Chondrocyte (in vitro differentiated cells): ENCODE results near the gene ABI2. TPM values are rescaled to one million over a fixed set of nuclear protein-coding genes. Genes with fewer than 3 reads are reported as not detected.
A peak's percentile ranks its signal among the peaks of the same experiment; 100 is the strongest.

Experiments used
- DNase-seq: peaks from one replicate; pipeline ENCODE4 v3.0.0; 2021; ENCODE audit warnings: mixed read lengths, low spot score
- H3K27ac Mint-ChIP-seq: one replicate; pipeline ENCODE4 v1.8.0; 2021; ENCODE audit warnings: mild to moderate bottlenecking, moderate library complexity, mixed read lengths; ENCODE audit not compliant: unreplicated experiment
- H3K27me3 Mint-ChIP-seq: 2 replicates; pipeline ENCODE4 v1.8.0; 2021; ENCODE audit warnings: low read depth, mixed read lengths
- H3K36me3 Mint-ChIP-seq: 2 replicates; pipeline ENCODE4 v1.8.0; 2021; ENCODE audit warnings: low read depth, mixed read lengths
- H3K4me1 Mint-ChIP-seq: 2 replicates; pipeline ENCODE4 v1.8.0; 2021; ENCODE audit warnings: low read depth, mild to moderate bottlenecking, mixed read lengths
- H3K4me3 Mint-ChIP-seq: one replicate; pipeline ENCODE4 v1.8.0; 2021; ENCODE audit warnings: mild to moderate bottlenecking, moderate library complexity, mixed read lengths; ENCODE audit not compliant: unreplicated experiment
- H3K9me3 Mint-ChIP-seq: 2 replicates; pipeline ENCODE4 v1.8.0; 2021; ENCODE audit warnings: low read depth, mixed read lengths
- CTCF ChIP-seq: fragments of 200-600 bp; sonication (generic); IDR thresholded peaks from 2 replicates; pipeline ENCODE4 v1.5.0; 2021; ENCODE audit warnings: antibody characterized with exemption, mild to moderate bottlenecking, moderate library complexity
- total RNA-seq: library from RNA; stranded (reverse); gene quantifications from 3 replicates; pipeline ENCODE4 v1.2.1, GENCODE V29; 2021

Gene ABI2
- total RNA-seq, 1 donor from 2014 or later = 48.1 TPM

GRCh38 chr2:203455209-203455608 lies 127.0 kb downstream of the ABI2 start:
- Mint-ChIP-seq H3K4me3 (no peak overlapping the region), H3K27ac (no peak overlapping the region), H3K9me3 (no peaks in the 10 kb centered on the region), H3K4me1 (peaks cover 39% of the 10 kb centered on the region), H3K36me3 (peaks cover 14% of the 10 kb centered on the region), H3K27me3 (no peaks in the 10 kb centered on the region)
- TF ChIP-seq CTCF = no peak
- no peak for DNase-seq

GRCh38 chr2:203461746-203462145 lies 133.6 kb downstream of the ABI2 start:
- no peak for DNase-seq
- no peak overlapping the region for H3K4me3 Mint-ChIP-seq

GRCh38 chr2:203462308-203462707 lies 134.1 kb downstream of the ABI2 start:
- H3K4me1 Mint-ChIP-seq = peaks cover 14% of the 10 kb centered on the region
- no peak for TF ChIP-seq CTCF
- DNase-seq = no peak
- peak overlapping the region; percentile 42 for H3K27ac Mint-ChIP-seq
- H3K4me3 Mint-ChIP-seq = no peak overlapping the region
- H3K36me3 Mint-ChIP-seq = peaks cover 13% of the 10 kb centered on the region
- H3K9me3 Mint-ChIP-seq = no peaks in the 10 kb centered on the region
- no peaks in the 10 kb centered on the region for H3K27me3 Mint-ChIP-seq

More at GRCh38 chr2:203461746-203462145, 133.6 kb downstream of the ABI2 start:
- no peaks in the 10 kb centered on the region for H3K9me3 Mint-ChIP-seq
- no peak for TF ChIP-seq CTCF
- H3K27ac Mint-ChIP-seq = peak overlapping the region; percentile 42
- no peaks in the 10 kb centered on the region for H3K27me3 Mint-ChIP-seq
- peaks cover 13% of the 10 kb centered on the region for H3K36me3 Mint-ChIP-seq
- peaks cover 14% of the 10 kb centered on the region for H3K4me1 Mint-ChIP-seq

- Mint-ChIP-seq H3K9me3 (no peaks in the 10 kb centered on the region), H3K4me3 (no peak overlapping the region), H3K27me3 (no peaks in the 10 kb centered on the region), H3K27ac (peak overlapping the region; percentile 69), H3K4me1 (peaks cover 14% of the 10 kb centered on the region), H3K36me3 (peaks cover 13% of the 10 kb centered on the region)
- DNase-seq = no peak
- no peak for TF ChIP-seq CTCF
These were observed 135.1 kb downstream of the ABI2 start for GRCh38 chr2:203463266-203463678.

GRCh38 chr2:203469546-203469945 lies 141.4 kb downstream of the ABI2 start:
- Mint-ChIP-seq H3K4me1 (peaks cover 18% of the 10 kb centered on the region), H3K27ac (no peak overlapping the region), H3K9me3 (no peaks in the 10 kb centered on the region), H3K36me3 (peaks cover 10% of the 10 kb centered on the region), H3K4me3 (no peak overlapping the region), H3K27me3 (no peaks in the 10 kb centered on the region)
- no peak for DNase-seq
- no peak for TF ChIP-seq CTCF
